Hematopoietic multipotent progenitor cell treated with erythropoietin and hydrocortisone succinate and interleukin-3 and kit ligand, for 17 days (in vitro differentiated cells): Measurements from ENCODE around the gene LINGO4.
"Not testable (repeated sequence)": the region's sequence is repeated elsewhere in the genome, so short reads cannot be mapped to it uniquely, and the experiment has no call there.

ENCODE experiments used
- DNase-seq: peaks from one replicate; pipeline ENCODE4 v3.0.0-alpha.2; 2015; ENCODE audit warnings: low spot score

Gene LINGO4

DNA sequence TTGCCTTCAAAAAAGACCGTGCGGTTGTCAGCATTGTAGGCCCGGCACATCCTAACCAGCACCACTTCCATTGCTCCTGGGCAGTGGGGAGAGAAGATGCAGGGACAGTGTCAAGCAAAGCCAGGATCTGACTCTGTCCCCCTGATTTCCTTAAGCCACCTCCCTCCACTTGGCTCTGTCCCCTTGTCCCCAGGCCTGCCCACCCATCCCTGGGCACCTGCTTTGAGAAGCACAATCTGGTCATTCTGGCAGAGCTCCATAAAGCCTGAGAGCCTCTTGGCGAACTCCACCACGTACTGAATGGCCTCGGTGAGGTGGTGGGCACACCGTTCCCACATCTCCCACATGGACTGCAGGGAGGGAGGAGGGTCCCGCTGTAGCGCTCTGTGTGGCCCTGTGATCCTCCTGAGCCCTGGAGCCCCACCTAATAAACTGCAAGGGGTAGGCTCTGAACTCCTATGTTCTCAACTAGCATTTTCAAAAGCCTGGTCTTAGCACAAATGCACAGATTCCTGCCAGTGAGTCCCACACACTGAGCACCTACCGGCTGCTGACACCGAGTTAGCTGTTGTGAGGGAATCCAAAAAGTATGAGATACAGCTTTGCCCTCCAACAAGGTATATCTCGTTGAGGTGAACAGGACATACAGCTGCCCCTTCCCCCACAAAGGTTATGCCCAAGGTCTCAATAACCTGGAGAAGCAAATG lies 8.2 kb upstream of the LINGO4 start:
- no peak for DNase-seq

DNA sequence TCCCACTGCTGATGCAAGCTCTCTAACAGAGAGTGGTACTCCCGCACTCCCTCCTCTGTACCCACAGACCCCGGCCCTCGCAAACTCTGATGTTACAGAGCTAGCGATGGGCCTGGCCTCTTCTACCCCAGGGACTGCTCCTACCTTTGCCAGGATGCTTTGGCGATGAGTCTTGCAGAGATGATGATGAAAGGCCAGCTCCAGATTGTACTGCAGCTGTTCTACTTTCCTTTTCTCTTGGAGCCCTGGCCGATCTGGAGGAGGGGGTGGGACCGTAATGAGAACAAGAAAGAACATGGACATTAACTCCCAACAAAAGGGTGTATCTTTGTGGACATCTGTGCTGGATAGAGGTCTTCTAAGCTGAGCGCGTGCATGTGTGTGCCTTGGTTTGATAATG lies 6.0 kb upstream of the LINGO4 start:
- DNase-seq = no peak

DNA sequence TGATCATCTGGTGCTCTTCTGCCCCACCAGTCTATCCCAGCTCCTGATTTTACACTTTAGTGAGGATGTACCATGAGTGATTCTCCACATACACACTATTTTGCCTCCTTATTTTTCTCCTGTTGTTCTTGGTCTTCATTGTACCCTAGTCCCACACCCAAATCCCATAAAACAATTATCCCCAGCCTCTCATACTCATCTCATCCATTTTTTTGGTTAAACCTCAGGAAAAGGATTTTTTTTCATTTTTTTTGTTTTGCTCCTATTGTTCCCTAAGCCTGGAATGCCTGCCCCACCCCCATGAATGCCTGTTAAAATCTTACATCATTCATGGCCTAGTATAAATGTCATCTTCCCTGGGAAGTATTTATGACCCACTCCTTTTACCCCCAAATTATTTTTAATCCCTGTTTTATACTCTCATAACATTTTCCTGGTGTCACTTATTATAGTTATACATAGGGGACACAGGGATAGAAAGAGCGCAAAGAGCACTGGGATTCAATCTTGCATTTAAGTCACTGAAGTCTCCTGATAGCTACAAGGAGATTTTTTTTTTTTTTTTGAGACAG lies 4.9 kb upstream of the LINGO4 start:
- no peak for DNase-seq

DNA sequence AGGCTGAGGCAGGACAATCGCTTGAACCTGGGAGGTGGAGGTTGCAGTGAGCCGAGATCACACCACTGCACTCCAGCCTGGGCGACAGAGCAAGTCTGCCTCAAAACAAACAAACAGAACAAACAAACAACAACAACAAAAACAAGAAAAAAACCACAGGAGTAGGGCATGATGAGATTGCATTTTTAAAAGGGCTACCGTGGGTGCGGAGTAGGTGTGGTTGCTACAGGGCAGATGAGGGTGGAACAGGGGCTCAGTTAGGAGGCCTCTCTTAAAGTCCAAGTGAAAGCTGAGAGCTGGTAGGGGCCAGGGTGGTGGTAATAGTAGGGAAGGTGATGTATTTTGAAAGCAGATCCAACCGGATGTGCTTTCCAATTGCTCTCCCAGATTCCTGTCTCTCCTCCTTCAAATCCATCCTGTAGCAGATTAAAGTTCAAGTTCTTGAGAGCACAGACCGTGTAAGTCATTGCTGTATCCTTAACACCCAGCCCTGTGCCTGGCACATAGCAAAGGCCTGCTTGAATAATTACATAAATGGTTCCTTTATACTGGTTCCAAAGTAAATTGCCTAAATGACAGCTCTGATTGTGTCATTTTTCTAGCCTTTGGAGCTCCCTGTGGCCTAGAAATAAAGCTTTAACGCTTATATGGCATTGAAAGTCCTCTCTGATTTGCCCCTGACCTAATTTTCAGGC lies 4.2 kb upstream of the LINGO4 start:
- DNase-seq = no peak

DNA sequence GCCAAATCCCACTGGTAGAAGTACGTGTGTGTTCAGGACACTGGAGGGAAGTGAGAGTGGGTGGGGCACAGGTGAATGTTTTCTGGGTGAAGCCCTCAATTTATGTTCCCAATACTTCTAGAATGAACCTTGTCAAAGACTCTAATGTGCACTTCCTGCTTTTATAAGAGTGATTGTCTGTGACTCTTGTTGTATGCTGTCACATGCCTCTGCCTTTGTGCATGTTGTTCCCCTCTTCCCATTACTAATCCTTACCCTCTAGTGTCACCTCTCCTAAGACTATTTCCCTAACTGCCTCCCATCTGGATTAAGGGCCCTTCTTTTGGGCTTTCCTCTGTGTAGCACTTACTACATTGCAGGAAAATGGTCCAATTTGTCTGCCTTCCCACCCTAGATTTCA lies 2.5 kb upstream of the LINGO4 start:
- no peak for DNase-seq

DNA sequence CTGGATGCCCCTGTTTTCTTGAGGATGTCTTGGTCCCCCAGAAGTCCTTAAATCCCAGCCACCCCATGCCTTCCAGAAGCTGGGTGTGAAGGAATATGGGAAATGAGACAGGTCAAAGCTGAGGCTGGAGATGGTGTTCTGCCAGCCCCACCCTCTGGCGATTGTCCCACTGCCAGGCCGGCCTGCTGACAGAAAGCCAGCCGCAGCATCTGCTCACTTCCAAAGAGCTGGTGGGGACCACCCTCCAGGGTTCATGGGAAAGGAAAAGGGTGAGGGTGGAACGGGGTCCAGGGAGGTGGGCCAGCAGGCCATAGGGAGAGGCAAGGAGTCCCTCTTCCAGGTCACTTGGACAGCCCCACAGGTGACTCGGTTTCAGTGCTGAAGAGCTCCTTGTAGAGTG lies 1.9 kb upstream of the LINGO4 start:
- no peak for DNase-seq

DNA sequence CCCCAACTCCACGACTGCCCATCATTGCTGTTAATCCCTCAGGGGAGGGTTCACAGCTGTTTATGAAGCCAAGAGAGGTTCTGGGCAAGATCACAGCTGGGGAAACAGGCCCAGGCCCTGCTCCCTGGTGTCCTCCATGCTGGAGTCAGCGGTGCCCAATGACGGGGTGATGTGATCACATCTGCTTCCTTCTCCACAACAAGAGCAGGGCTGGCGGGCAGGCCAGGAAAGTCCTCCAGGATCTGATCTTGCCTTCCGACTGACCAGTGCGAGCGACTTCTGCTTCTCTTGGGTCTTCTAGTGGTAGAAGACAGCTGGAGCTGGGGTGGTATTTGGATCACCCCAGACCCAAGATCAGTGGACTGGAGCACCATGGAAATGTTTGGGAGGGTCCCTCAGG lies 951 bp upstream of the LINGO4 start:
- DNase-seq = no peak

DNA sequence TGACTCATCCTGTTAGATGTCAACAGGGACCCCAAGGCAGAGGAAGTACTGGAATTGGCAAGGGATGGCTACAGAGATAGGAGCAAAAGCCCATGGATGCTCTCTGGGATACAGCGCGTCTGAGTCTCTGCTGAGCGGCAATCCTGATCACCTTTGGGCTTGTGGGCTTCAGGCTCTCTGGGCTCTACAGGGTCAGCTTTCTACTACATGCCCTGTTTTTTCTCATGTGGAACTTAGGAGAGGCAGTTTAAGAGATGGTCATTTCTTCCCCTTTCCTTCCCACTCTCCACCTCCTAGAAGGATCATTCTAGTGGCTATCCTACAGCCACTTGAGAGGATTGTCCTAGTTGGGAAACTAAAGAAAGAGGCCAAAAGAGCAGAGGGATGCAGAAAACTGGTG lies 1.3 kb downstream of the LINGO4 start:
- no peak for DNase-seq

DNA sequence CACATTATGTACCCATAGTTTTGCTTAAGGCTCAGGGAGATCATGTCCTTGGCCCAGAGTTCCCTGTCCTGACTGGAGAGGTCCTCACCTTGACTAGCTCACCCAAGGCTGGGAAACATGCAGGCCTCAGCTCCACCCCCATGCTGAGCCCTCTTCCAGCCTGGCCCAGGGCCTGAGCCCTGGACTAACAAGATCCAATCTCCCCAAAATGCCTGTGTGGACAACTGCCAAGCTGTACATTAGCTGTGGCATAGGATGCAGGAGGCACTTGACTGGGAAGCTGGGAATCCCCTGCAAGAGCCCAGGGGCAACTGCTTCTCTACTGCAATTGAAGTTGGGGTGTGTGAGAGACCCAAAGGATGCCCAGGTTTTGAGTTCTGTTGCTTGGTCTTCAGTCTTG lies 2.1 kb downstream of the LINGO4 start:
- DNase-seq = no peak

DNA sequence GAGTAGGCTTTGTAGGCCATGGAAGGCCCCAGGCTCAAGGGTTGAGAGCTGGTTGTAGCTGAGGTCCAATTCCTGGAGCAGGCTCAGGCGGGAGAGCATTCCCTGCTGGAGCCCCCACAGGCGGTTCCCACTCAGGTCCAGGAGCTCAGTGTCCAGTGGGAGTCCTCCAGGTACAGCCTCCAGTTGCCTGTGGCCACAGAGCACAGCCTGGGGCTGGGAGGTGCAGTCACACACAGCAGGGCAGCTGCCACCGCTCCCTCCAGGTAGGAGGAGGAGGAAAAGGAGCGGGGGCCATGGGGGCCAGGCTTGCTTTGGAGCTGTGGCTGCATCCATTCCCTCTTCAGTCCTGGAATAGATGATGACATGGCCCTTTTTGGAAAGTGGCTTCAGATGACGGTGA lies 2.8 kb downstream of the LINGO4 start:
- no peak for DNase-seq

DNA sequence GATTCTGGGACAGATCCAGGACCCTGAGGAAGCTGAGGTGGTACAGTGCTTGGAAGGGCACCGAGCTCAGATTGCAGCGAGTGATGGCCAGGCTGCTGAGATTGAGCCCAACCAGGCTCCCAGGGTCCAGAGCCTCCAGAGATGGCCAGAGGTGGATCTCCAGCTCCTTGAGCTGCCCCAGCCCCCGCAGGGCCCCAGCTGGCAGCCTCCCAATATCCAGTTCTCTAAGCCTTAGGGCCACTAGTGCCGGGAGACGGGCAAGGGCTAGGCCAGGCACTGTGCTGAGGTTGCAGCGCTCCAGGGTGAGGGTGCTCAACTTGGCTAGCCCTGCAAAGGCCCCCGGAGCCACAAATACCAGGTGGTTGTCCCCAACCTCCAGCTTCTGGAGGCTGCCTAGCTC lies 3.4 kb downstream of the LINGO4 start:
- DNase-seq = no peak

DNA sequence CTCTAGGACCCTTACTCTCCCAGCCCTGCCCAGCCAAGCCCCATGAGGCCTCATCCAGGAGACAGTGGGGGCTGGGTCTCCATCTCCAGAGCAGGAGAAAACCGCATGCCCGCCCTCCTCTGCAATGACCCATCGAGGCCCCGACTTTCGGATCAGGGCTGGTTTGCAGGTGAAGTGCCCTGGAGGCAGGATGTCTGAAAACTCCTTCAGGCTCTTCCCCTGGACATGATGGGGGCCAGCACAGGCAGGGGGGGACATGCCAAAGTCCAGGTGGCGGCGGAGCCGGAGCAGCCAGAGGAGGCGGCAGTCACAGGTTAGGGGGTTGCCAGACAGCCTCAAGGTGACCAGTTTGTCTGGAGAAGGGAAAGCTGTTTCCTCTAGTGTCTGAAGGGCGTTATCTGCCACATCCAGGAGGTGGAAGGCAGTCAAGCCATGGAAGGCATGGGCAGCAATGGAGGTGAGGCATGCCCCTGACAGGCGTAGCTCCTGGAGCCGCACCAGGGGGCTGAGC lies 3.9 kb downstream of the LINGO4 start:
- no peak for DNase-seq

DNA sequence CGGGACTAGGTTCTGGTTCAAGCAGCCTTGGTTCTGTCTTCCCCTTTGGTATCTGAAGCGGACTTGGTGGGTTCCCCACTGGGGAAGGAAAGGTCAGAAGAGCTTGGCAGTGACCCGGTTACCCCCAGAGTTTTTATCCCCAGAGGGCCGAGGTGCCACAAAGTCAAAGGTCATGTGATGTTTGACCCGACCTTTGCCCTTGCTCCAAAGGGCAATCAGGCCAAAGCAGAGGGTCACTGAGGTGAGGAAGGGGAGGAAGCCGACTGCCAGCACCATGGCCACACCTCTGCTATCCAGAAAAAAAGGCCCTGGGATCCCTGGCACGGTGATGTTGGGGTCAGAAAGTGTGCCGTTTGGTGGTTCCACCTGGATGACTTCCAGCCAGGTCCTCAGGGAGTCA lies 4.4 kb downstream of the LINGO4 start:
- no peak for DNase-seq

DNA sequence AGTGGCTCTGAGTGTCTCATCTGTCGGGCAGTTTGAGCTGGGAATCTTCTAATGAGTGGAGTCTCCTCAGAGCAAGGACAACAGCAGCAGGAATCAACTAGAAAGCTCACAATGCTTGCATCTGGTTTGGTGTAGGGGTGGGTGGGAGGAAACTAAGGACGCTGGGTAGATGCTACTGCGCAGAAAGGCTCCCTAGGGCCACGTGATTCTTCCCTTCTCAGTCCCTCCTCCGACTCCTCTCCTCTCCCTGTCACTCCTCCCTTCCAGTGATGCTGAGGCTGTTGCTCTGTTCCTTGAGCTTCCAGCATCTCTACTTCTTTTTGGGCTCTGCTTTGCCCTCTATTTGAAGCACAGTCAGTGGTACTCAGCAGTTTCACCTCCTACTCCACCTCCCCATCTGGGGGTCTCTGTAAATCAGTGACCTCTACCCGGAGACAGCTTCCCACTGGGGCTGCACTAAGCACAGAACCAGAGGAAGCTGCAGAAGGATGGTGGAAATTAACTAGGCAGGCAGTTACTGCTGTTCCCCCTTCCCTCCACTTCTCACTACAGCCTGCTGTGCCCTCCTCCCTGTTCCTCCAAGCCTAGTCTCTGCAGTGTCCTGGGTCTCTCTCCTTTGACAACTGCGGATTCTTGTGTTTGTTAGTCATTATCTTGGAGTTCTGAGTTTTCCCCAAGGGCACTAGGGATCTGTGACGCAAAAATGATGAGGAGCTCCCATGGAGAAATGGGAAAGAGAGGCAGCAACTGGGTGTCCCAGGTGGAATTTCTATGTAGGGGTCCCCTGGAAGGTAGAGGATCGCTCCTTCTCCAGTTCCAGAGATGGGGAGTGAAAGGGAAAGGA lies 5.8 kb downstream of the LINGO4 start:
- no peak for DNase-seq

DNA sequence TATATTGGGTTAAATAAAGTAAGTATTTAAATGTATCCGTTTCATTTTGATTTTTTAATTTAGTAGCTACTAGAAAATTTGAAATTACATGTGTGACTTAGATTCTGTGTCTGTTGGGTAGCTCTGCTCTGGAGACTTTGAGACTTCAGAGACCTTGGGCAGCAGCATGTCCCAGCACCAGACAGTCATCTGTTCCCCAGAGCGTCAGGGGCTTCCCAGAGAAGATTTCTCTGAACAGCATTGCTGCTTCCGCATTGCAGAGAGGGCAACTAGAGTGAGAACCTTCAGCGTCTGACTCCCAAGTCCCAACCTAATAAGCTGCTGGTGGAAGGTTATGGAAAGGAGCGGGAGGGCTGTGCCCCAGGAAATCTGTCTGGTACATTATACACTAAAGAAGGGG lies 6.6 kb downstream of the LINGO4 start:
- no peak for DNase-seq

DNA sequence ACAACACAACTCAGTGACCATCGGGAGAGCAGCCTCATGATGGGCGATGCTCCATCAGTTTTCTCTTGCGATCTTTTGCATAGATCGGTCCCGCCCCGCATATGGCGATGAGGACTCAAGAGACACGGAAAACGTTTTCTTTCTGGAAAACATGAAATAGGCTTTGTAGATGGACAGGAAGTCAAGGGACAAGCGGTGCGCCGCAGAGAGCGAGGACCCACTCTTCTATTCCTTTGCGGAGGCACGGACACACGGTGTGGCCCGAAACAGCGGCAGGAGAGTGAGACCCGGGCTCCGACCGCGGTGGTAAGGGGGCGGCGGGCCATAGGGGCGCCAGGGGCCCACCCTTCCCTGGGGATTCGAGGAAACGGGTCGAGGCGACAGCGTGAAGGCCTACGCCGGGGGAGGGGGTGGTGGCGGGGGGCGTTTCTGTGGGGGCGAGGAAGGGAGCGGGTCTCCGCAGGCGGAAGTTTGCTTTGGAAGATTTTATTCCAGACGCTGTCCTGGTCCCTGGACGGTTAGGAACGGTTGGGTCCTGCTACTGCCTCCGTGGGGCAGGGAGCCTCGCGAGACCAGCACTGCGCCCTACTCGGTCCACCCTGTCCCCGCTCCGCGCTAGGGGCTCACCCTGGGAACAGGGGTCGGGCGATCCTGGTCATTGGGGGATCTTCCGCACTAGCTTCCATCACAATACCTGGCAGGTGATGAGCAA lies 14.1 kb downstream of the LINGO4 start:
- no peak for DNase-seq

DNA sequence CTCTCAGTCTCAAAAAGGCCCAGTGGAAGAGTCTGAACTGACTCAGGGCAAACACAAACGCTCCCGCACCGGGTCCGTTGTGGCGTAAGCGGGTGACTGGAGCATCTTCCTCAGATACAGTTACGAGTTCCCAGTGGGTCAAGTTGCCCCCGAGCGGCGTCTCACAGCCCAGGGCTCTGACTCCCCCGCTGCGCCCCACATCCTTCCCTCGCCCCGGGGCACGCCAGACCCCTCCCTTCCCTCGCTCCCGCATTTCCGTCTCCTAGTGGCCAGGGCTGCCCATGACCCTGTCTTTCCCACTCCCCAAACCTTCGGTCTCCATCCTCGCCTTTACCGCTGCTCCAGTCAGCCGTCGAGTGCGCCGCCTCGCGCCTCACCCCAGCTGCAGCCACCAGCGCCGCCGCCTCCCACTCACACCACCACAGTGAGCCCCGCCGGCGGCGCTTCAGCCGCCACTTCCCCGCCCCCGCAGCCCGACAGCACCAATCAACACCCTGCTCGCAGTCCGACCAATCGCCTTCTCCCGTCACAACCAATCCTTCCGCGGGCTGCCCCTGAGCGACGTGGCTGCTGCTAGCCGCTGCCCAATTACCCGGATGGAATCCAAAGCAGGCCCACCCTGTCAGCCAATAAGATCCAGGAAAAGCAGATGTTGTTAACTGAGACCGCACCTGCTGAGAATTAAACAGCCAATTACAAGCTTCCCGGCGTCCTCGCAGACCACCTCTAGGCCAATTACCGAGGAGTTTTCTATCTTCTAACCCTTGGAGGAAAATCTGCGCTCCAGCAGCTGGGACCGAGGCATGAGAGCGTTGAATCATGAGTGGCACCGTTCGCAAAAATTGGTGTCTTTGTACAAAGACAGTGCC lies 14.9 kb downstream of the LINGO4 start, which contains the start of gene TDRKH:
TDRKH (minus strand) TSS at position 430 of the 869 bp plus-strand sequence. CDS start 7,478 bp downstream, outside the sequence.
- peak; percentile 96 for DNase-seq

DNA sequence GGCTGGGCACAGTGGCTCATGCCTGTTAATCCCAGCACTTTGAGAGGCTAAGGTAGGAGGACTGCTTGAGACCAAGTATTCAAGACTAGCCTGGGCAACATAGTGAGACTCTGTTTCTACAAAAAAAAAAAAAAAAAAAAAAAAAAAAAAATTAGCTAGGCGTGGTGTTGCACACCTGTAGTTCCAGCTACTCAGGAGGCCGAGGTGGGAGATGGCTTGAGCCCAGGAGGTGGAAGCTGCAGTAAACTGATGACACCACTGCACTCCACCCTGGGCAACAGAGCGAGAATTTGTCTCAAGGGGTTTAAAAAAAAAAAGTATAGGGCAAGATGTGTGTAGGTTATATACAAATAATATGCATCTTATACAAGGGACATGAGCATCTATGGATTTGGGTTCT lies 17.5 kb downstream of the LINGO4 start:
- DNase-seq = no peak

DNA sequence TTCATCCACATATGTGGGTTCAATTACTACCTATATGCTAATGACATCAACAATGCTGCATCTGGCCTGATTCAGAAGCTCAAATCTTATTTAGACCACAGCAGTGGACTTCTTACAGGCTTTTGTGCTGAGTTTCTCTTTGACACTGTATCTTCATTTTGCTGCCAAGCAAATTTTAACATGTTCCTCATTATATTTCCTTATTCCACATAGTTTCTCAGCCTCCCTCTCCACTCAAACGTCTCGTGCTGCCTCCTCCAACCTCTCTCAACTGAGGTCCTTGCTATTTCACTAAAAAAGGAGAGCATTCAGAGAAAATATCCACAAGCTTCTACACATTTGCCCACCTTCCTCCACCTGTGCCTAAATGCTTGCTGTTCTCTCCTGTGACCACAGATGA lies 21.4 kb downstream of the LINGO4 start:
- DNase-seq = no peak

DNA sequence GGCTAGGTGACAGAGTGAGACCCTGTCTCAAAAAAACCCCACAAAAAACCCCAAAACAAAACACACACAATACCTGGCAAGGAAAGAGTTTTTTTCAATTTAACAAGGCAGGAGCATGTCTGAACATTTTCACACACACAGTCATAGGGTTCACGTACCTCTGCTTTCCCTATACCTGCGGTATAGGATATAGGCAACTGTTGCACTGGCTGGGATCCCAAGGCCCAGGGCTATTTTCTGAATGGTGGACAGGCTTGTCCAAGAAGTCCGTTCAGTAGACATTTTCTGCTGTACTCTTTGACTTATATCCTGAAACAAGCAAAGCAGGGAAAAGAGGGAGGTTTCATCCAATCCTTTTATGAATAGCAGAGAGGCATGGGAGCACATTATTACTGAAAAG lies 22.5 kb downstream of the LINGO4 start:
- DNase-seq = no peak

DNA sequence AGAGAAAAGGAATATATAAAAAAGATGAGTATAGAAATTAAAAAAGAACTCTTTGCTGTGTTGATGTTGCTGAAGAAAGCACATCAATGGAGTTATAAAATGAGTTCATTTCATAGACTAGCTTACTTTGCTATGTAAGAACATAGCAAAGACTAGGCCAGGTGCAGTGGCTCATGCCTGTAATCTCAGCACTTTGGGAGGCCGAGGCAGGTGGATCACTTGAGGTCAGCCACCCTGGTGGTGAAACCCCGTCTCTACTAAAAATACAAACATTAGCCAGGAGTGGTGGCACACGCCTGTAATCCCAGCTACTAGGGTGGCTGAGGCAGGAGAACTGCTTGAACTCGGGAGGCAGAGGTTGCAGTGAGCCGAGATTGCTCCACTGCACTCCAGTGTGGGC lies 23.2 kb downstream of the LINGO4 start:
- DNase-seq = not testable (repeated sequence)
